Thoracic aorta (tissue), 2 donors: ENCODE data around the gene STRA6. TPM values are rescaled to one million over a fixed set of nuclear protein-coding genes. Genes with fewer than 3 reads are reported as not detected.

ENCODE experiments used
- ATAC-seq: fragments of 150-250 bp; one replicate; pipeline ENCODE4 v1.8.0; 2017; ENCODE audit warnings: low read depth; ENCODE audit not compliant: insufficient number of reproducible peaks, low FRiP score
- DNase-seq: peaks from one replicate; pipeline ENCODE4 v3.0.0-alpha.2; 2020; ENCODE audit warnings: low spot score
- H3K27ac ChIP-seq, 2 donors: fragments of 200-600 bp; sonication (generic); 1 replicate in 1 of 2; 2 replicates in 1 of 2; pipeline ENCODE4 v1.5.1; 2016; ENCODE audit warnings: mild to moderate bottlenecking in 2 of 2, moderate library complexity in 2 of 2
- H3K27me3 ChIP-seq: fragments of 200-600 bp; sonication (generic); replicated peaks from 2 replicates; pipeline ENCODE4 v1.6.0; 2016; ENCODE audit warnings: mild to moderate bottlenecking; ENCODE audit not compliant: insufficient read depth
- H3K36me3 ChIP-seq: fragments of 200-600 bp; sonication (generic); one replicate; pipeline ENCODE4 v1.5.1; 2016
- H3K4me1 ChIP-seq, 2 donors: fragments of 200-600 bp; sonication (generic); 1 replicate in 1 of 2; 2 replicates in 1 of 2; pipeline versions ENCODE4 v1.5.1 to v1.6.0; 2016; ENCODE audit warnings: low read depth in 2 of 2, mild to moderate bottlenecking in 1 of 2; ENCODE audit not compliant: control insufficient read depth in 1 of 2
- H3K4me3 ChIP-seq: fragments of 200-600 bp; sonication (generic); 2 replicates; pipeline ENCODE4 v1.5.1; 2016; ENCODE audit warnings: mild to moderate bottlenecking
- H3K9me3 ChIP-seq: fragments of 200-600 bp; sonication (generic); 2 replicates; pipeline ENCODE4 v1.5.1; 2016
- CTCF ChIP-seq: fragments of 200-600 bp; sonication (generic); IDR thresholded peaks from one replicate; pipeline ENCODE4 v1.5.1; 2019; ENCODE audit warnings: antibody characterized with exemption
- total RNA-seq, 2 donors: library from RNA; depleted of rRNA; stranded (reverse); fragments of >200 nt; gene quantifications; one replicate each; pipeline versions ENCODE4 v1.1.0 to v1.2.3, GENCODE V29; 2016

STRA6 gene
- total RNA-seq, 2 donors from 2014 or later = 0.28 TPM; not detected in 1

GRCh38 chr15:74130155-74130848 is 72.3 kb downstream of the STRA6 start, which contains the start of gene ISLR2:
TSS of gene ISLR2 (plus strand) at chr15:74130586. CDS start at chr15:74132755, 2,169 bp downstream.
- DNase-seq = no peak
- ATAC-seq = no peak
- no peaks in the 10 kb centered on the region for H3K9me3 ChIP-seq
- H3K27ac ChIP-seq = no peak within 1 kb of the TSS
- peaks cover 45% of the 10 kb centered on the region for H3K27me3 ChIP-seq
- no peaks in the 10 kb centered on the region for H3K36me3 ChIP-seq
- peaks cover 23 to 33% of the 10 kb centered on the region in 2 donors for H3K4me1 ChIP-seq
- H3K4me3 ChIP-seq = peak within 1 kb of the TSS; percentile 39
- no peak for TF ChIP-seq CTCF

DNA sequence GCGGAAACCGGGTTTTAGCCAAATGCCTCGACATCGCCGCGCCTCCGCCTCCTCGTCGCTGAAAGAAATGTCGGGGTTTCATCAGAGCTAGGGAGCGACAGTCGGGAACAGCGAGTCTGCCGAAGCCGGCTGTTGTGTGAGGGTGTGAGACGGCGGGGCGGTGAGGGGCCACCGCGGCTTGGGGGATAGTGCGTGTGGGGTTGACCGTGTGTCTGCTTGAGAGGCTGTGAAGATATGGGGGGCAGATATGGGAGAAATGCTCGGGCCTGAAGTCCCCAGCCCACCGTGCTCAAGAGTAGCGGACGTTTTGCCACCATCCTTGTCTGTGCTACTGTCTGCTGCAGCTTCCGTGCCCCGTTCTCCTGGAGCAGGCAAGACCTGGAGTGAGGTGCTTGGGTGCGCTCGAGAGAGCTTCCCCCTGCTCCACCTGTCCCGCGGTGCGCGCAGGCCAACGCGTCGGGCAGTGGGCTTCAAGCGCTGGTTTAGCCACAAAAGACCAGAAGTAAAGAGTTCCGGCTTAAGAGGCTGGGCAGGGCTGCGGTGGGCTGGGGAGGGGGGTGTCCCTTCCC is 72.9 kb downstream of the STRA6 start:
- Histone ChIP-seq H3K36me3 (no peaks in the 10 kb centered on the region), H3K9me3 (no peaks in the 10 kb centered on the region), H3K27me3 (peaks cover 39% of the 10 kb centered on the region), H3K4me1 (peaks cover 19 to 33% of the 10 kb centered on the region in 2 donors), H3K4me3 (peak overlapping the region; percentile 39), H3K27ac (no peak overlapping the region)
- TF ChIP-seq CTCF = no peak
- DNase-seq (no peak), ATAC-seq (no peak)

Other genes with a start within 250 kb of the STRA6 start
- gene STOML1, start 210.5 kb downstream of the STRA6 start, total RNA-seq = 10 to 100 TPM; 23.6 to 37.9 TPM
- 100 to 1,000 TPM in 1 of 2 donors, 10 to 100 TPM in 1; 77.2 to 138 TPM for gene PML, start 208.1 kb downstream of the STRA6 start, total RNA-seq
- under 1 TPM; 0.14 to 0.42 TPM for gene GOLGA6A, start 120.2 kb downstream of the STRA6 start, total RNA-seq
- not detected for gene ISLR2, start 72.2 kb downstream of the STRA6 start, total RNA-seq
- gene ISLR, start 29.1 kb downstream of the STRA6 start, total RNA-seq = 100 to 1,000 TPM in 1 of 2 donors, 10 to 100 TPM in 1; 76.8 to 323 TPM
- gene CCDC33, start 33.5 kb upstream of the STRA6 start, total RNA-seq = not detected
- not detected for gene CYP11A1, start 164.9 kb upstream of the STRA6 start, total RNA-seq
- gene SEMA7A, start 231.2 kb upstream of the STRA6 start, total RNA-seq = 1 to 10 TPM; 1.2 to 4.9 TPM